Hepatocyte (in vitro differentiated cells): ENCODE results near the gene ANO2. TPM values are rescaled to one million over a fixed set of nuclear protein-coding genes. Genes with fewer than 3 reads are reported as not detected.
A peak's percentile ranks its signal among the peaks of the same experiment; 100 is the strongest.

Experiments used
- DNase-seq: peaks from one replicate; pipeline ENCODE4 v3.0.0-alpha.2; 2016; ENCODE audit warnings: low spot score
- H2AFZ ChIP-seq: fragments of 200-600 bp; sonication (generic); 2 replicates; pipeline ENCODE4 v1.6.0; 2016; ENCODE audit warnings: antibody characterized with exemption, mild to moderate bottlenecking
- H3K27ac ChIP-seq: fragments of 200-600 bp; sonication (generic); 2 replicates; pipeline ENCODE4 v1.5.1; 2016; ENCODE audit warnings: mild to moderate bottlenecking
- H3K27me3 ChIP-seq: fragments of 200-600 bp; sonication (generic); 2 replicates; pipeline ENCODE4 v1.6.1; 2016
- H3K36me3 ChIP-seq: fragments of 200-600 bp; sonication (generic); replicated peaks from 2 replicates; pipeline ENCODE4 v1.5.1; 2016; ENCODE audit warnings: low read depth; ENCODE audit not compliant: insufficient read depth
- H3K4me1 ChIP-seq: fragments of 200-600 bp; sonication (generic); 2 replicates; pipeline ENCODE4 v1.5.1; 2016; ENCODE audit warnings: mild to moderate bottlenecking, moderate library complexity; ENCODE audit not compliant: insufficient read depth
- H3K4me2 ChIP-seq: fragments of 200-600 bp; sonication (generic); 2 replicates; pipeline ENCODE4 v1.6.0; 2016
- H3K4me3 ChIP-seq: fragments of 200-600 bp; sonication (generic); 2 replicates; pipeline ENCODE4 v1.5.1; 2016; ENCODE audit warnings: mild to moderate bottlenecking
- H3K79me2 ChIP-seq: fragments of 200-600 bp; sonication (generic); 2 replicates; pipeline ENCODE4 v1.6.0; 2017; ENCODE audit warnings: mild to moderate bottlenecking
- H3K9me2 ChIP-seq: fragments of 200-600 bp; sonication (generic); replicated peaks from 2 replicates; pipeline ENCODE4 v1.6.0; 2017; ENCODE audit warnings: mild to moderate bottlenecking; ENCODE audit not compliant: insufficient read depth
- H3K9me3 ChIP-seq: fragments of 200-600 bp; sonication (generic); 2 replicates; pipeline ENCODE4 v1.5.1; 2016; ENCODE audit warnings: low read depth, mild to moderate bottlenecking
- H4K20me1 ChIP-seq: fragments of 200-600 bp; sonication (generic); 2 replicates; pipeline ENCODE4 v1.6.0; 2016; ENCODE audit warnings: mild to moderate bottlenecking; ENCODE audit not compliant: insufficient read depth, poor library complexity, severe bottlenecking
- EZH2 ChIP-seq: fragments of 200-600 bp; sonication (generic); IDR thresholded peaks from 2 replicates; pipeline ENCODE4 v1.6.1; 2016; ENCODE audit warnings: antibody characterized with exemption, mild to moderate bottlenecking, borderline replicate concordance
- EZH2phosphoT487 ChIP-seq: fragments of 200-600 bp; sonication (generic); IDR thresholded peaks from one replicate; pipeline ENCODE4 v1.6.1; 2018; ENCODE audit warnings: antibody characterized with exemption, mild to moderate bottlenecking, low read depth, moderate library complexity; ENCODE audit not compliant: unreplicated experiment, severe bottlenecking
- WGBS: methylation state at CpG from one replicate; pipeline ENCODE4 v1.1.6; 2016; ENCODE audit warnings: low lambda C conversion rate; ENCODE audit errors: missing lambda C conversion rate; 5-methylcytosine and 5-hydroxymethylcytosine counted together
- polyA plus RNA-seq: library from polyadenylated mRNA; unstranded; fragments of >200 nt; fragmentation: Nextera tagmentation; extraction: Ambion mirVana; gene quantifications from 2 replicates; pipeline ENCODE4 v1.2.1, GENCODE V29; 2016
- total RNA-seq: library from RNA; depleted of rRNA; stranded (reverse); fragments of >200 nt; gene quantifications from 2 replicates; pipeline ENCODE4 v1.2.3, GENCODE V29; 2014
- TF ChIP-seq, protein P1 (sequence below): fragments of 200-600 bp; sonication (generic); IDR thresholded peaks from 2 replicates; pipeline ENCODE4 v1.5.1; 2016; ENCODE audit warnings: antibody characterized with exemption, mild to moderate bottlenecking; ENCODE audit not compliant: poor library complexity

ANO2 gene
- total and polyA plus RNA-seq, 2 experiments from 2014 or later, result 1.0 to 1.9 TPM

DNA sequence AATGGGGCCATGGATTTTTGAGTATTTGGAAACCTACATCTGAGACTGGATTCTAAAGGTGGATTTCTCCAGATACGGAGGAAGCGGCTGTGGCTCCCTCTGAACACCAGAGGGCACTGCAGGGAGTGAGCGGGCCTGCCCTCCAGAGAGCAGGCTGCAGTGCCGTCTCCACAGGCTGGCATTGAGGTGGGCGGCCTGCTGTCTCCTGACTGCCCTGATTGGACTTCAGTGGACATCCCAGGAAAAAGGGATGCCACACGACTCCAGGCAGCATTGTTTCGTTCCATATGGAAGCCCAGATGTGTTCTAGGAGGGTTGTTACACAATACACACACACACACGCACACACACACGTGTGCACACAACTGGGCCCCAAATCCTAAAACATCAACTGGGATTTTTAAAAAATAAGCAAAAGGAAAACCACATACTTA lies 20.9 kb upstream of the ANO2 start:
- TF ChIP-seq, protein P1, sequence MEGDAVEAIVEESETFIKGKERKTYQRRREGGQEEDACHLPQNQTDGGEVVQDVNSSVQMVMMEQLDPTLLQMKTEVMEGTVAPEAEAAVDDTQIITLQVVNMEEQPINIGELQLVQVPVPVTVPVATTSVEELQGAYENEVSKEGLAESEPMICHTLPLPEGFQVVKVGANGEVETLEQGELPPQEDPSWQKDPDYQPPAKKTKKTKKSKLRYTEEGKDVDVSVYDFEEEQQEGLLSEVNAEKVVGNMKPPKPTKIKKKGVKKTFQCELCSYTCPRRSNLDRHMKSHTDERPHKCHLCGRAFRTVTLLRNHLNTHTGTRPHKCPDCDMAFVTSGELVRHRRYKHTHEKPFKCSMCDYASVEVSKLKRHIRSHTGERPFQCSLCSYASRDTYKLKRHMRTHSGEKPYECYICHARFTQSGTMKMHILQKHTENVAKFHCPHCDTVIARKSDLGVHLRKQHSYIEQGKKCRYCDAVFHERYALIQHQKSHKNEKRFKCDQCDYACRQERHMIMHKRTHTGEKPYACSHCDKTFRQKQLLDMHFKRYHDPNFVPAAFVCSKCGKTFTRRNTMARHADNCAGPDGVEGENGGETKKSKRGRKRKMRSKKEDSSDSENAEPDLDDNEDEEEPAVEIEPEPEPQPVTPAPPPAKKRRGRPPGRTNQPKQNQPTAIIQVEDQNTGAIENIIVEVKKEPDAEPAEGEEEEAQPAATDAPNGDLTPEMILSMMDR, result peak; percentile 78
- no peak for TF ChIP-seq EZH2

DNA sequence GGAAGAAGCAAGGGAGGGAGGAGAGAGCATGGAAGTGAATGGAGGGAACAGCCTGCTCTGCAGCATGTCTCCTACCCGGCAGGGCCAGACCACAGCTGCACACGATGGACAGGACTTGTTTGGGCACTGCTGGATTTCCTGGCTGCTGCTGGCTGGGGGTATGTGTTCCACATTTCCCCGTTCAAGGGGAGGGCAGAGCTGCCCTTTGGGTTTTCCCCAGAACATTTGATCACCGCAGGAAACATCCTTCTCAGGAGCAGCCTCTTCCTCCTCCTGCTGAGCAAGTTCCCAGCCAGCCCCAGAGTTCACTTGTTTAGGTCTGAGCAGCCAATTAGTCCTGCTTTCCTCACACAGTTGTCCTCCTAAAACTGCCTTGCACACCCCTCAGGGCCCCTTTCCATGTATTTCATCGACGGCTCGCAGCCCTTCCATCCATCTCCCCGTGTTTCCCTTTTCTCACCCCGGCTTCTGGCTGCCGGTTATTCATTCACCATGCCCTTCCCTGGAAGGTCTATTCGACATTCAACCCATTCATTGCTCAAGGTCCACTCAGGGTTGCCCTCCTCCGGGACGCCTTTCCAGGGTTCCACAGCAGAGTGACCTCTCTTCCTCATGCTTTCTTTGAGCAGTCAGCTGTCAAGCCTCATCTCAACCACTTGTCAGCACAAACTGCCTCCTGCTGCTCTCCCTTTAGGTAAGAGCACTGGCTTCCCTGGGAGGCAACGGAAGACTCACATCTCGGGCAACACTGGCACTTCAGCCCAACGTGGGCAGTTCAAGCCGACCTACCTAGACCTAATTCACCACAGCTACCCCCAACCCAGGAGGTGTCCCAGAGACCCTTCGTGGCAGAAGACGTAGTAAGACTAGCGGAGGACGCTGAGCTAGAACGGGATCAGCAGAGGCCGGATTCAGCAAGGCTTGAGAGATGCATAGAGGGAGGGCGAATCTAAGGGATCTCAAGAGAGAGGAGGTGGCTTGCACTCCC lies 20.1 kb upstream of the ANO2 start:
- 72% methylated on average over 24 of the region's 24 CpGs for WGBS
- Histone ChIP-seq H3K27me3 (peaks cover 3% of the 10 kb centered on the region), H3K9me2 (no peaks in the 10 kb centered on the region), H3K4me2 (no peak overlapping the region), H3K4me3 (no peak overlapping the region), H3K79me2 (no peaks in the 10 kb centered on the region), H3K9me3 (no peaks in the 10 kb centered on the region), H3K27ac (no peak overlapping the region), H2AFZ (no peak overlapping the region), H3K4me1 (no peaks in the 10 kb centered on the region), H3K36me3 (no peaks in the 10 kb centered on the region), H4K20me1 (no peaks in the 10 kb centered on the region)
- DNase-seq, result no peak
- TF ChIP-seq EZH2, result no peak
- no peak for TF ChIP-seq EZH2phosphoT487
- TF ChIP-seq, protein P1, result no peak

More for the DNA sequence above, 20.9 kb upstream of the ANO2 start:
- H2AFZ ChIP-seq, result no peak overlapping the region
- no peak overlapping the region for H3K4me3 ChIP-seq
- no peak overlapping the region for H3K27ac ChIP-seq
- H3K4me1 ChIP-seq, result no peaks in the 10 kb centered on the region
- H4K20me1 ChIP-seq, result no peaks in the 10 kb centered on the region
- peak; percentile 79 for DNase-seq
- no peak overlapping the region for H3K4me2 ChIP-seq
- H3K9me2 ChIP-seq, result no peaks in the 10 kb centered on the region
- WGBS, result 36% methylated on average over 9 of the region's 9 CpGs
- no peaks in the 10 kb centered on the region for H3K9me3 ChIP-seq
- H3K79me2 ChIP-seq, result no peaks in the 10 kb centered on the region
- H3K36me3 ChIP-seq, result no peaks in the 10 kb centered on the region
- peaks cover 3% of the 10 kb centered on the region for H3K27me3 ChIP-seq

DNA sequence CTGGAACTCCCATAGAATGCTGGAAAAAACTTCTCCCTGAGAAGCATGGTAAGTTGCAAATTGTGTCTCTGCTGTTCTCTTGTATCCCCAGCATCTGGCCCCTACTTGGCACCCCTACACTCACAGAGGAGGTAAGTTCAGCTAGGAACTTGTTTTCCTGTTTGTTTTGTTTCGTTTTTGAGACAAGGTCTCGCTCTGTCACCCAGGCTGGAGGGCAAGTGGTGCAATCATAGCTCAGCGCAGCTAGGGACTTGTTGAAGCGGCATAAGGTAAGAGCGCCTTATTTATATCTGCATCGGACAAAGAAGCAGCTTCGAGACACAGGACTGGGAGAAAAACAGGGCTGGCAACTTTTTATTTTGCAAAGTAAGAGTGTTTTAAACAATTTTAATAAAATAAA lies 18.5 kb upstream of the ANO2 start:
- WGBS, result 92% methylated on average over 7 of the region's 7 CpGs
- TF ChIP-seq EZH2phosphoT487 (no peak), EZH2 (no peak)
- TF ChIP-seq, protein P1, result no peak

More for the DNA sequence above, 18.5 kb upstream of the ANO2 start:
- no peaks in the 10 kb centered on the region for H3K9me2 ChIP-seq
- no peaks in the 10 kb centered on the region for H3K9me3 ChIP-seq
- H3K4me3 ChIP-seq, result no peak overlapping the region
- H4K20me1 ChIP-seq, result no peaks in the 10 kb centered on the region
- no peaks in the 10 kb centered on the region for H3K4me1 ChIP-seq
- no peak for DNase-seq
- H3K27ac ChIP-seq, result no peak overlapping the region
- H3K36me3 ChIP-seq, result no peaks in the 10 kb centered on the region
- no peak overlapping the region for H3K4me2 ChIP-seq
- H2AFZ ChIP-seq, result no peak overlapping the region
- no peaks in the 10 kb centered on the region for H3K79me2 ChIP-seq
- peaks cover 3% of the 10 kb centered on the region for H3K27me3 ChIP-seq
